Sigmoid colon (tissue), 4 donors: ENCODE data around the gene CLBA1.

Experiments used
- CTCF ChIP-seq, 4 experiments: fragments of 450-650 bp in 3 of 4; fragments of 200-600 bp in 1 of 4; IDR thresholded peaks; one replicate each; pipeline ENCODE4 v1.5.1; 2016 to 2019; ENCODE audit warnings: antibody characterized with exemption in 4 of 4, mild to moderate bottlenecking in 3 of 4, moderate library complexity in 2 of 4
- POLR2A ChIP-seq, 2 donors: fragments of 450-650 bp; IDR thresholded peaks; one replicate each; pipeline ENCODE4 v1.6.1; 2016; ENCODE audit warnings: antibody characterized with exemption in 2 of 2, mild to moderate bottlenecking in 2 of 2, moderate library complexity in 2 of 2
- POLR2AphosphoS5 ChIP-seq, 4 donors: sonication (generic); formaldehyde crosslinking; IDR thresholded peaks; one replicate each; pipeline ENCODE4 v1.6.1; 2017; ENCODE audit warnings: antibody characterized with exemption in 4 of 4

GRCh38 chr14:105007593-105008264, 22.1 kb downstream of the CLBA1 start:
- TF ChIP-seq CTCF (IDR thresholded peaks at IDR 0.05) = no peak
- no peak for TF ChIP-seq POLR2A (IDR thresholded peaks at IDR 0.05)
- no peak for TF ChIP-seq POLR2AphosphoS5 (IDR thresholded peaks at IDR 0.05)
